ENCODE data around the gene IP6K3.

- TF ChIP-seq CTCF (optimal IDR thresholded peaks at IDR 0.05 in 1 of 3, IDR thresholded peaks at IDR 0.05 in 1 of 3, conservative IDR thresholded peaks at IDR 0.05 in 1 of 3; ENCODE audit: extremely low read depth in 1 of 3, insufficient read depth in 2 of 3, low read length in 3 of 3) (no peak), EZH2 (IDR thresholded peaks at IDR 0.05; ENCODE audit: low read length) (no peak)
These were observed 41.4 kb upstream of the IP6K3 start for GRCh38 chr6:33787954-33788693.

Measured in keratinocyte (primary cell).